Measurements from ENCODE around the gene GPAM. TPM values are rescaled to one million over a fixed set of nuclear protein-coding genes. Genes with fewer than 3 reads are reported as not detected.

GPAM gene
- total RNA-seq, 2 donors from 2014 or later, result 7.8 to 9.3 TPM

- TF ChIP-seq, protein P1, sequence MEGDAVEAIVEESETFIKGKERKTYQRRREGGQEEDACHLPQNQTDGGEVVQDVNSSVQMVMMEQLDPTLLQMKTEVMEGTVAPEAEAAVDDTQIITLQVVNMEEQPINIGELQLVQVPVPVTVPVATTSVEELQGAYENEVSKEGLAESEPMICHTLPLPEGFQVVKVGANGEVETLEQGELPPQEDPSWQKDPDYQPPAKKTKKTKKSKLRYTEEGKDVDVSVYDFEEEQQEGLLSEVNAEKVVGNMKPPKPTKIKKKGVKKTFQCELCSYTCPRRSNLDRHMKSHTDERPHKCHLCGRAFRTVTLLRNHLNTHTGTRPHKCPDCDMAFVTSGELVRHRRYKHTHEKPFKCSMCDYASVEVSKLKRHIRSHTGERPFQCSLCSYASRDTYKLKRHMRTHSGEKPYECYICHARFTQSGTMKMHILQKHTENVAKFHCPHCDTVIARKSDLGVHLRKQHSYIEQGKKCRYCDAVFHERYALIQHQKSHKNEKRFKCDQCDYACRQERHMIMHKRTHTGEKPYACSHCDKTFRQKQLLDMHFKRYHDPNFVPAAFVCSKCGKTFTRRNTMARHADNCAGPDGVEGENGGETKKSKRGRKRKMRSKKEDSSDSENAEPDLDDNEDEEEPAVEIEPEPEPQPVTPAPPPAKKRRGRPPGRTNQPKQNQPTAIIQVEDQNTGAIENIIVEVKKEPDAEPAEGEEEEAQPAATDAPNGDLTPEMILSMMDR (IDR thresholded peaks at IDR 0.05), result no peak
- Histone ChIP-seq H3K27me3 (no peaks in the 10 kb centered on the region), H3K36me3 (no peaks in the 10 kb centered on the region), H3K27ac (no peak overlapping the region), H3K4me3 (no peak overlapping the region), H3K9me3 (peaks cover 0 to 11% of the 10 kb centered on the region in 2 donors), H3K4me1 (no peaks in the 10 kb centered on the region)
- no peak for DNase-seq (ENCODE audit: low spot score)
These were observed 33.9 kb upstream of the GPAM start for GRCh38 chr10:112217386-112218035.

GRCh38 chr10:112216966-112217365, 33.4 kb upstream of the GPAM start:
- no peak overlapping the region for H3K27ac ChIP-seq
- no peaks in the 10 kb centered on the region for H3K27me3 ChIP-seq
- DNase-seq (ENCODE audit: low spot score), result no peak
- H3K4me3 ChIP-seq, result no peak overlapping the region
- TF ChIP-seq, protein P1 (IDR thresholded peaks at IDR 0.05), result no peak
- no peaks in the 10 kb centered on the region for H3K4me1 ChIP-seq
- no peaks in the 10 kb centered on the region for H3K36me3 ChIP-seq
- H3K9me3 ChIP-seq, result peaks cover 0 to 11% of the 10 kb centered on the region in 2 donors

- H3K9me3 ChIP-seq, result peaks cover 0 to 11% of the 10 kb centered on the region in 2 donors
- no peak for DNase-seq (ENCODE audit: low spot score)
- H3K27ac ChIP-seq, result no peak overlapping the region
- H3K4me3 ChIP-seq, result no peak overlapping the region
- no peaks in the 10 kb centered on the region for H3K36me3 ChIP-seq
- H3K27me3 ChIP-seq, result no peaks in the 10 kb centered on the region
- TF ChIP-seq, protein P1 (IDR thresholded peaks at IDR 0.05), result no peak
- no peaks in the 10 kb centered on the region for H3K4me1 ChIP-seq
These were observed 32.6 kb upstream of the GPAM start for GRCh38 chr10:112216151-112216550.

DNA sequence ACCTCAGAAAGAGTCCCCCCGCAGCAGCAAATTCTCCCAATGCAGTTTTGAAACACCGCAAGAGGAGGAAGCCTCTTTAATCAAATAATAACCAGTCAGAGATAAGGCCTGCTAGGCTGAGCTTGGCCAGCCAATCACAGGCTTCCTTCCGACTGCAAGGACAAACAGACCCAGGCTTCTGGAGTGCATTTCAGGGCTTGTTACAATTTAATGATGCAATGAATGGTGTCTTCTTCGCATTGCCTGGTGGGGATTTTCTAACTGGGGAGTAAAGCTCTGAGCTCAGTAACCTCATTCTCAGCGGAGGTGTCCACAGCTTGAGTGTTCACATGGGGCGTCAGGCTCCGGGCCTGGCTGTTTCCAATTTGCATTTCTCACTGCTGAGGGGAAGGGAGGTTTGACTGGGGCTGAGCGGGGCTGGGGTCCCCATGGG, 31.8 kb upstream of the GPAM start:
- Histone ChIP-seq H3K4me3 (no peak overlapping the region), H3K4me1 (no peaks in the 10 kb centered on the region), H3K27ac (no peak overlapping the region), H3K36me3 (no peaks in the 10 kb centered on the region), H3K27me3 (no peaks in the 10 kb centered on the region), H3K9me3 (peaks cover 0 to 9% of the 10 kb centered on the region in 2 donors)
- no peak for DNase-seq (ENCODE audit: low spot score)
- TF ChIP-seq, protein P1 (IDR thresholded peaks at IDR 0.05), result no peak

GRCh38 chr10:112214298-112214926, 30.8 kb upstream of the GPAM start:
- no peak overlapping the region for H3K4me3 ChIP-seq
- H3K27ac ChIP-seq, result no peak overlapping the region
- no peaks in the 10 kb centered on the region for H3K27me3 ChIP-seq
- DNase-seq (ENCODE audit: low spot score), result no peak
- no peaks in the 10 kb centered on the region for H3K9me3 ChIP-seq
- TF ChIP-seq, protein P1 (IDR thresholded peaks at IDR 0.05), result no peak
- no peaks in the 10 kb centered on the region for H3K36me3 ChIP-seq
- H3K4me1 ChIP-seq, result no peaks in the 10 kb centered on the region
